Fibroblast of lung (primary cell): Measurements from ENCODE around the gene ROBO3.

Source experiments
- CTCF ChIP-seq, 2 donors: IDR thresholded peaks in 1 of 2; conservative IDR thresholded peaks in 1 of 2; 1 replicate in 1 of 2; 2 replicates in 1 of 2; pipeline ENCODE4 v1.5.1; 2011 to 2012; ENCODE audit warnings: low read length in 2 of 2, control low read depth in 1 of 2, inconsistent platforms in 1 of 2, low read depth in 1 of 2, mild to moderate bottlenecking in 1 of 2
- EZH2 ChIP-seq: IDR thresholded peaks from 2 replicates; pipeline ENCODE4 v1.5.1; 2012; ENCODE audit warnings: low read length, control low read depth, mild to moderate bottlenecking; ENCODE audit errors: missing control alignments

DNA sequence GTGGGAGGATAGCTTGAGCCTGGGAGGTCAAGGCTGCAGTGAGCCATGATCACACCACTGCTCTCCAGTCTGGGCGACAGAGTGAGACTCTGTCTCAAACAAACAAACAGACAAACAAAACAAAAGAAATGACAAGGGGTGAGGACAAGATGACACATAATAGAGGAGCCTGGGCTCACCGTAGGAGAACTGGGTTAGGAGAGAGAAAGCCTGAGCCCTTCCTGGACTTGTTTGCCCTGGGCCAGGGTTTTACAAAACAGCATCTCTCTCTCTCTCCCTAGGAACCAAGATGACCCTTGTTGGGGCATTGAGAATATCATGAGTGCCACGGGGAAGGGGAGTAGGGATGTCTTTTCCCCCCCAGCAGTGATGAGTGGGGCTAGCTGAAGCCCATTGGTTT is 15.7 kb downstream of the ROBO3 start:
- TF ChIP-seq CTCF (conservative IDR thresholded peaks at IDR 0.05 in 1 of 2, IDR thresholded peaks at IDR 0.05 in 1 of 2; ENCODE audit: low read depth in 1 of 2, low read length in 2 of 2) (no peak), EZH2 (no peak)
